HG03378 (cell line): Measurements from ENCODE around the gene TEK.
"Not testable (repeated sequence)": the region's sequence is repeated elsewhere in the genome, so short reads cannot be mapped to it uniquely, and the experiment has no call there.

Experiments
- ATAC-seq: cut with Tn5 transposase; IDR thresholded peaks from one replicate; pipeline ENCODE4 v1.9.1; 2021; ENCODE audit warnings: mild to moderate bottlenecking, moderate library complexity; ENCODE audit not compliant: unreplicated experiment

Gene TEK

GRCh38 chr9:27210588-27210987 lies 101.6 kb downstream of the TEK start:
- no peak for ATAC-seq

- ATAC-seq = no peak
Observed at GRCh38 chr9:27212191-27212590, 103.2 kb downstream of the TEK start.

- ATAC-seq = no peak
Observed at GRCh38 chr9:27212621-27213020, 103.6 kb downstream of the TEK start.

- no peak for ATAC-seq
Observed at GRCh38 chr9:27227192-27227591, 118.2 kb downstream of the TEK start.

- not testable (repeated sequence) for ATAC-seq
Observed at GRCh38 chr9:27239648-27240047, 130.6 kb downstream of the TEK start.

DNA sequence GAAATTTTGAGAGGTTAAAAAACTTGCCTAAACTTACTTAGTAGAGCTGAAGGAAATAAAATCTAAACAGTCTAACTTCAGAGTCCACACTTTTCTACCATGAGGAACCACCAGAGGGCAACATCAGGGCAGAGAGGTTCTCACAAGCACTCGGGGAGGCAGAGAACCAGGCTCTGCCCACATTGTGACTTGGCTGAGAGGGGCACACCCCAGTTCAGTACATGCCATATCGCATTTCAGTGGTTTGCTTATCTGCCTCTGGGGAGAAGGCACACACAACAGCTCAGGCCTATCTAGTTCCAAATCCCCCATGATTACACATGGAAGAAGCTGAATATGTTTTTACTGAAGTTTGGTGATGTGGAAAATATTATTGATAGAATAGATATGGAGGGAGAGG lies 138.7 kb downstream of the TEK start:
- ATAC-seq = peak; percentile 61

GRCh38 chr9:27248702-27249101 lies 139.7 kb downstream of the TEK start:
- no peak for ATAC-seq

DNA sequence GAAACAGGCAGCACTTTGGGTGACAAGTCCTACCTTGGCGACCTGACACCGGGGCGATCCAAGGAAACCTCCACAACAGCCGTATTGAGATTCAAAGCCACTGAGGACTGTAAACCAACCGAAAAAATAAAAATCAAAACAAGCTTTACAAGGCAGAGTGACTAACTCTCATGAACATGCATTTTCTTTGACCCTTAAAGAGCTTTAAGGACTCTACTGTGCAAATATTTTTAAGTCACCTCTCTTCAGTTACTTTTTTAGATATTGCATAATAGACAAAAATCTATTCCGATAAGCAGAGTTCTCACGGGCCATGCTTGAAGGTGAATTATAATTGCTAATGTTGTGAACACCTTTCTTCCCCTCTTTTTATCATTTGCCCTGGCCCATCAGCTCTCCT lies 149.6 kb downstream of the TEK start:
- ATAC-seq = no peak

GRCh38 chr9:27260789-27261516 lies 151.9 kb downstream of the TEK start:
- no peak for ATAC-seq

DNA sequence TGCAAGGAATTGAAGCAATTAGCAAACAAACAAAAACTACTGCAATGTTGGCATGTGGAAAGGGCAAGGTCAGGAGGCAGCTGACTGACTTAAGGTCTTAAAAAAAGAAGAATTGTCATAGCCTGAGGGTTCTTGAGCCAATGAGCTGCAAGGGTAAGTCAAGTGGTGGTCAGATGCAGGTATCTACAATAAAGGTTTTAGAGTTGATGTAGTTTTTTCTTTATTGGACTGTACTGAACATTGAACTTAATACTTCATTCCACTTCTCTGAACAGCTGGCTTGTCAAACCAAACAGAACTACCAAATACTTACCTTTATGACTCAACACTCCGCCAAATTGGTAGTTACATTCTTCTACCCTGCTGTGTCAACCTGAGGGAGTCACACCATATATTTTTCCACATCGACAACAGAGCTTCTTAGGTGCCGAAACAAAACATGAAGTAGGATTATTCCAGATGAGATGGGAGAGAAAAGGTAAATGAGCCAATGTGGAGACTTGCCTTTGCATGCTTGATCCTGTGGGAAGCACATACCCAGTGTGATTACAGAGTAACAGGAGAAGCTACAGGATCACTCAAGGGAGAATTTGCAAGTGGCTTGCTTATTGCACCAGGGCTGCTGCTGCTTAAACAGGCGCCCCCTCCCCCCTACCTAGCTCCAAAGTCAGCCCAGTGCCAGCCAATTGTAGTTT lies 152.6 kb downstream of the TEK start:
- no peak for ATAC-seq

- no peak for ATAC-seq
Observed at GRCh38 chr9:27272103-27272502, 163.1 kb downstream of the TEK start.

DNA sequence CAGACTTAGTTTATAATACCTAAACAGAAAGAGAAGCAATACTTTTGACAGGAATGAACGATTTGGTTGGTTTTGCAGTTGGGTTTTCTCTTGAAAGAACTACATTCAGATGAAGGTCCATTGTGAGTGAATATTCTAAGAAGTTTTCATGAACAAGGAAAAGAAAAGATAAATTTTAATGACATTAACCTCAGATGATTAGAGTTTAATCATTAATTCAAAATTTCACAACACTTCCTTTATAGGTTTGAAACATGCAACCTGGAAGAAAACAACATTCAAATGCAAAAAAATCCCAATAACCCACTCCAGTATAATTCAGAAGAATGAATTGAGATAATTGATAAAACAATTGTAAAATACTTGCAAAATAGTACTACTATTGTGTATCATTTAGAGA lies 164.2 kb downstream of the TEK start:
- ATAC-seq = no peak

GRCh38 chr9:27276193-27277030 lies 167.4 kb downstream of the TEK start:
- no peak for ATAC-seq

- no peak for ATAC-seq
Observed at GRCh38 chr9:27278374-27278773, 169.3 kb downstream of the TEK start.

DNA sequence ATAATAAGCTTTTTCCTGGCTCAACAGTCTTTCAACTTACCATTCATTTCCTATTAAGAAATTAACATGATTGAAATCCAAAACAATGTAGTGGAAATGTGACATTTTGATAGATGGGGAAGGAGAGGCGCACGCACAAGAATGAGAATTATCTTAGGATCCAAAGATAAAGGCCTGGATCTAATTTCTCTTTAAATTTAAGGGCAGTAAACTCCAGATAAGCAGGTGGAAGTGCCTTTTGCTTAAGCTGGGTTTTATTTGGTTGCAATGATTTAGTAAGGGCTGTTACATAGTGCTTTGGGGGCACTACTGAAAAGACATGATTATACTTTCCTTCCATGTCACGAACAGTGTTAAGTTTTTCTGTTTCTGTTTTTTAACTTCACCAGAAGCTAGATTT lies 170.6 kb downstream of the TEK start:
- ATAC-seq = no peak
